OCI-LY3 (cell line): Measurements from ENCODE around the gene KCNMA1.

Source experiments
- CTCF ChIP-seq: fragments of 200-600, 300-600 bp; sonication (generic); IDR thresholded peaks from 2 replicates; pipeline ENCODE4 v1.5.1; 2014; ENCODE audit warnings: antibody characterized with exemption, low read length, low read depth
- EZH2phosphoT487 ChIP-seq: fragments of 200-600 bp; shearing (Covaris generic); IDR thresholded peaks from 2 replicates; pipeline ENCODE4 v1.6.1; 2018; ENCODE audit warnings: antibody characterized with exemption, mixed run types, low read depth

GRCh38 chr10:77110757-77111156 is 526.9 kb downstream of the KCNMA1 start:
- TF ChIP-seq CTCF, result no peak
- no peak for TF ChIP-seq EZH2phosphoT487
